Sigmoid colon (tissue), 4 donors: Measurements from ENCODE around the gene ATP9A.

ENCODE experiments used
- EP300 ChIP-seq, 4 donors: sonication (generic); formaldehyde crosslinking; IDR thresholded peaks; one replicate each; pipeline ENCODE4 v1.6.1; 2017; ENCODE audit warnings: antibody characterized with exemption in 4 of 4
- POLR2A ChIP-seq, 2 donors: fragments of 450-650 bp; IDR thresholded peaks; one replicate each; pipeline ENCODE4 v1.6.1; 2016; ENCODE audit warnings: antibody characterized with exemption in 2 of 2, mild to moderate bottlenecking in 2 of 2, moderate library complexity in 2 of 2
- TF ChIP-seq, protein P1 (sequence below), 4 experiments: fragments of 450-650 bp in 3 of 4; fragments of 200-600 bp in 1 of 4; IDR thresholded peaks; one replicate each; pipeline ENCODE4 v1.5.1; 2016 to 2019; ENCODE audit warnings: antibody characterized with exemption in 4 of 4, mild to moderate bottlenecking in 3 of 4, moderate library complexity in 2 of 4

DNA sequence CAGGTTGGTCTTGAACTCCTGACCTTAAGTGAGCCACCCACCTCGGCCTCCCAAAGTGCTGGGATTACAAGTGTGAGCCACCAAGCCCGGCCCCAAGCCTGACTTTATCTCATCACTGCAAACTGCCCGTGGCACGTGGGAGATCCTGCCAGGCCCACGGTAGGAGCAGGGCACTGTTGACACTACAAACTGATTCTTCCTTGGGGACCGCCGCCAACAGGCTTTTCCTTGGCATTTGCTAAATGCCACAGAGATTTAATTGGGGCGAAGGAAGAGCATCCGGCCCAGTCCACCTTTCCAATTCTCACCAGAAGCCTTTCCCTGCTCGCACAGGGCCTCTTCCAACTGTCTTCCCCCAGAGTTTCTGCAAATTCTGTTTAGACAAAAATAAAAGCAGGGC lies 11.0 kb downstream of the ATP9A start:
- TF ChIP-seq, protein P1, sequence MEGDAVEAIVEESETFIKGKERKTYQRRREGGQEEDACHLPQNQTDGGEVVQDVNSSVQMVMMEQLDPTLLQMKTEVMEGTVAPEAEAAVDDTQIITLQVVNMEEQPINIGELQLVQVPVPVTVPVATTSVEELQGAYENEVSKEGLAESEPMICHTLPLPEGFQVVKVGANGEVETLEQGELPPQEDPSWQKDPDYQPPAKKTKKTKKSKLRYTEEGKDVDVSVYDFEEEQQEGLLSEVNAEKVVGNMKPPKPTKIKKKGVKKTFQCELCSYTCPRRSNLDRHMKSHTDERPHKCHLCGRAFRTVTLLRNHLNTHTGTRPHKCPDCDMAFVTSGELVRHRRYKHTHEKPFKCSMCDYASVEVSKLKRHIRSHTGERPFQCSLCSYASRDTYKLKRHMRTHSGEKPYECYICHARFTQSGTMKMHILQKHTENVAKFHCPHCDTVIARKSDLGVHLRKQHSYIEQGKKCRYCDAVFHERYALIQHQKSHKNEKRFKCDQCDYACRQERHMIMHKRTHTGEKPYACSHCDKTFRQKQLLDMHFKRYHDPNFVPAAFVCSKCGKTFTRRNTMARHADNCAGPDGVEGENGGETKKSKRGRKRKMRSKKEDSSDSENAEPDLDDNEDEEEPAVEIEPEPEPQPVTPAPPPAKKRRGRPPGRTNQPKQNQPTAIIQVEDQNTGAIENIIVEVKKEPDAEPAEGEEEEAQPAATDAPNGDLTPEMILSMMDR (IDR thresholded peaks at IDR 0.05): no peak
- TF ChIP-seq POLR2A (IDR thresholded peaks at IDR 0.05): no peak
- no peak for TF ChIP-seq EP300 (IDR thresholded peaks at IDR 0.05)
